Measurements from ENCODE around the gene SLC2A5.
A peak's percentile ranks its signal among the peaks of the same experiment; 100 is the strongest.

The SLC2A5 gene

DNA sequence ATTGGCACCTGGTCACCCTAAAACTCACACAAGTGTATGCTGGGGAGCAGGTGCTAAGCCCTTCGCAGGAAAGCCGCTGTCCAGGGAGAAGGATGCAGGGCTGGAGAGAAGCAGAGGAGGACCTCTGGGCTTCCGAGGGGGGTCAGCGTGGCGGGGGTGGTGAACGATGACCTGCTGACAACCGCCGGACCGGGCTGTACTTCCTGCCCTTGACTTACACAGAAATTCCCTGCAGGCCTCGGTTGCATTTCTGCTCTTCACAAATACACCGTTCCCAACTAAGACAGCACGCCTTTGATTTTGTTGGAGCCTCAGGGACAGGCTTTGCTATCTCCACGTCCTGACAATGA lies 80.8 kb downstream of the SLC2A5 start:
- H3K18ac ChIP-seq (ENCODE audit: low read depth in 1 of 2, low read length in 2 of 2) = no peak overlapping the region
- peaks cover 6% of the 10 kb centered on the region for H3K4me1 ChIP-seq (ENCODE audit: control insufficient read depth, insufficient read depth, low read depth, low read length)
- H3K9me3 ChIP-seq (ENCODE audit: control insufficient read depth, low read length) = no peaks in the 10 kb centered on the region
- no peak overlapping the region for H3K9ac ChIP-seq (ENCODE audit: low read length)
- H4K91ac ChIP-seq (ENCODE audit: low read length) = no peak overlapping the region
- no peaks in the 10 kb centered on the region for H3K27me3 ChIP-seq (ENCODE audit: control insufficient read depth in 1 of 2, insufficient read depth in 1 of 2, low read length in 2 of 2)
- no peak overlapping the region for H3K4me3 ChIP-seq (ENCODE audit: insufficient read depth in 1 of 2, low read depth in 1 of 2, low read length in 2 of 2)
- no peak overlapping the region for H2BK12ac ChIP-seq (ENCODE audit: low read length in 2 of 2)
- no peak for DNase-seq
- H3K4ac ChIP-seq (ENCODE audit: low read depth in 1 of 2, low read length in 2 of 2) = no peak overlapping the region
- H2BK15ac ChIP-seq (ENCODE audit: low read depth, poor library complexity, severe bottlenecking) = no peak overlapping the region
- H3K36me3 ChIP-seq (ENCODE audit: control insufficient read depth in 1 of 2, insufficient read depth in 2 of 2, low read depth in 1 of 2, low read length in 2 of 2) = no peaks in the 10 kb centered on the region
- H3K14ac ChIP-seq (ENCODE audit: low read length in 2 of 2) = no peak overlapping the region
- no peak overlapping the region for H2AFZ ChIP-seq (ENCODE audit: low read depth, low read length)
- H4K8ac ChIP-seq (ENCODE audit: low read length) = no peak overlapping the region
- H2BK5ac ChIP-seq (ENCODE audit: low read depth, low read length, poor library complexity, severe bottlenecking) = no peak overlapping the region
- no peak overlapping the region for H3K27ac ChIP-seq (ENCODE audit: low read length, poor library complexity, severe bottlenecking)
- no peak overlapping the region for H2AK5ac ChIP-seq (ENCODE audit: low read length, severe bottlenecking)
- H3K79me1 ChIP-seq (replicated peaks; ENCODE audit: low read length, poor library complexity, severe bottlenecking) = no peaks in the 10 kb centered on the region
- no peak overlapping the region for H2BK120ac ChIP-seq (ENCODE audit: low read depth, low read length)
- no peak overlapping the region for H3K4me2 ChIP-seq (ENCODE audit: low read length, poor library complexity, severe bottlenecking)
- no peak overlapping the region for H3K23ac ChIP-seq (ENCODE audit: low read length in 2 of 2)
- WGBS = 83% methylated on average over 13 of the region's 13 CpGs

DNA sequence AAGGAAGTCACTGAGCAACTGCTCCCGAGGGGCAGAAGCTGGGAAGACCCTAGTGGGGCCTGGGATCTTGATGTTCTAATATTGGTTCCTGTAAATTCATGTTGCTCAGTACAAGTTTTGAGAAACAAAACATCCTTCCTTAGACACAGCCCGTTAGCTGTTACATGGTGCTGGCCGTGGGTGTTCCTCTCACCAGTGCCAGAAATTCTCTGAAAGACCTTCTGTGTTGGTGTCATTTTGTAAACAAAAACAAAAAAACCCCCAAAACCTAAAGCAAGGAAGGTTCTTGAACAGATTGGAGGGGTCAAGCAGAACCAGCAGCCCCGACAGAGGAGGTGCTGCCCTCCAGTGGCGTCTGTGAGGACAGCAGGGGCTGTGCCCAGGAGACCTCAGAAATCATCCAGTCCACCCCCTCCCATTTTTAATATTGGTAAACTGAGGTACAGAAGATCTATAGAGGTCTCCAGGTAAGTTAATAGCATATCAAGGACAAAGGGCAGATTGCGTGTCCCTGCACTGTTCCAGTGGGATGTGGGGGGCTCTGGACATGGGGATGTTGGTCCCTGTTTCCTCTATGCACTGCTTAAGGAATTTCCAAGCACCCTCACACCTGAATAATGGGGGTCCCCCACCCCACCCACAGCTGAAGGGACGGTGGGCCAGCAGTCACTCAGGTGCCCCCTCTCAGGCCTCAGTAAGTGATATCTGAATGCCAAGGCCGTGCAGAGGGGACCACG lies 81.4 kb downstream of the SLC2A5 start:
- H2BK15ac ChIP-seq (ENCODE audit: low read depth, poor library complexity, severe bottlenecking) = no peak overlapping the region
- H3K79me1 ChIP-seq (replicated peaks; ENCODE audit: low read length, poor library complexity, severe bottlenecking) = no peaks in the 10 kb centered on the region
- no peak overlapping the region for H3K14ac ChIP-seq (ENCODE audit: low read length in 2 of 2)
- peak; percentile 53 for DNase-seq
- H2AFZ ChIP-seq (ENCODE audit: low read depth, low read length) = peak overlapping the region; percentile 48
- no peak overlapping the region for H4K91ac ChIP-seq (ENCODE audit: low read length)
- H3K4me1 ChIP-seq (ENCODE audit: control insufficient read depth, insufficient read depth, low read depth, low read length) = peaks cover 6% of the 10 kb centered on the region
- H3K18ac ChIP-seq (ENCODE audit: low read depth in 1 of 2, low read length in 2 of 2) = peak overlapping the region in 1 of 2 experiments; percentile 58
- H3K4ac ChIP-seq (ENCODE audit: low read depth in 1 of 2, low read length in 2 of 2) = peak overlapping the region in 1 of 2 experiments; percentile 13
- H3K9ac ChIP-seq (ENCODE audit: low read length) = peak overlapping the region; percentile 6
- H3K9me3 ChIP-seq (ENCODE audit: control insufficient read depth, low read length) = no peaks in the 10 kb centered on the region
- H2BK12ac ChIP-seq (ENCODE audit: low read length in 2 of 2) = peak overlapping the region in 1 of 2 experiments; percentile 5
- H3K4me2 ChIP-seq (ENCODE audit: low read length, poor library complexity, severe bottlenecking) = no peak overlapping the region
- H3K27me3 ChIP-seq (ENCODE audit: control insufficient read depth in 1 of 2, insufficient read depth in 1 of 2, low read length in 2 of 2) = no peaks in the 10 kb centered on the region
- no peak overlapping the region for H3K23ac ChIP-seq (ENCODE audit: low read length in 2 of 2)
- H3K4me3 ChIP-seq (ENCODE audit: insufficient read depth in 1 of 2, low read depth in 1 of 2, low read length in 2 of 2) = no peak overlapping the region
- no peak overlapping the region for H2AK5ac ChIP-seq (ENCODE audit: low read length, severe bottlenecking)
- H2BK120ac ChIP-seq (ENCODE audit: low read depth, low read length) = no peak overlapping the region
- 36% methylated on average over 7 of the region's 9 CpGs for WGBS
- no peak overlapping the region for H3K27ac ChIP-seq (ENCODE audit: low read length, poor library complexity, severe bottlenecking)
- no peaks in the 10 kb centered on the region for H3K36me3 ChIP-seq (ENCODE audit: control insufficient read depth in 1 of 2, insufficient read depth in 2 of 2, low read depth in 1 of 2, low read length in 2 of 2)
- H4K8ac ChIP-seq (ENCODE audit: low read length) = peak overlapping the region; percentile 52
- no peak overlapping the region for H2BK5ac ChIP-seq (ENCODE audit: low read depth, low read length, poor library complexity, severe bottlenecking)

DNA sequence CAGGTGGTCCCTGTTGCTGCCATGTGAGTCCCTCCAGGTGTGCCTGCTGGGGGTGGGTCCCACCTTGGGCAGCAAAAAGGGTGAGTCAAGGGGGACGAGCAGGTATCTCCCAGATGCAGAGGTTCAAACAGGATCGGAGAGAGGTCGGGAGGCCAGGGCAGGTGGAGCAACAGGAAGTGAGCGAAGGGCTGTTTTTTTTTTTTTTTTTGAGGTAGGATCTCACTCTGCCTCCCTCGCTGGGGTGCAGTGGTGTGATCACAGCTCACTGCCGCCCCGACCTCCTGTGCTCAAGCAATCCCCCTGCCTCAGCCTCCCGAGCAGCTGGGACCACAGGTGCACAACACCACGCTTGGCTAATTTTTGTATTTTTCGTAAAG lies 82.6 kb downstream of the SLC2A5 start:
- Histone ChIP-seq H3K9me3 (ENCODE audit: control insufficient read depth, low read length) (no peaks in the 10 kb centered on the region), H3K27ac (ENCODE audit: low read length, poor library complexity, severe bottlenecking) (no peak overlapping the region)

DNA sequence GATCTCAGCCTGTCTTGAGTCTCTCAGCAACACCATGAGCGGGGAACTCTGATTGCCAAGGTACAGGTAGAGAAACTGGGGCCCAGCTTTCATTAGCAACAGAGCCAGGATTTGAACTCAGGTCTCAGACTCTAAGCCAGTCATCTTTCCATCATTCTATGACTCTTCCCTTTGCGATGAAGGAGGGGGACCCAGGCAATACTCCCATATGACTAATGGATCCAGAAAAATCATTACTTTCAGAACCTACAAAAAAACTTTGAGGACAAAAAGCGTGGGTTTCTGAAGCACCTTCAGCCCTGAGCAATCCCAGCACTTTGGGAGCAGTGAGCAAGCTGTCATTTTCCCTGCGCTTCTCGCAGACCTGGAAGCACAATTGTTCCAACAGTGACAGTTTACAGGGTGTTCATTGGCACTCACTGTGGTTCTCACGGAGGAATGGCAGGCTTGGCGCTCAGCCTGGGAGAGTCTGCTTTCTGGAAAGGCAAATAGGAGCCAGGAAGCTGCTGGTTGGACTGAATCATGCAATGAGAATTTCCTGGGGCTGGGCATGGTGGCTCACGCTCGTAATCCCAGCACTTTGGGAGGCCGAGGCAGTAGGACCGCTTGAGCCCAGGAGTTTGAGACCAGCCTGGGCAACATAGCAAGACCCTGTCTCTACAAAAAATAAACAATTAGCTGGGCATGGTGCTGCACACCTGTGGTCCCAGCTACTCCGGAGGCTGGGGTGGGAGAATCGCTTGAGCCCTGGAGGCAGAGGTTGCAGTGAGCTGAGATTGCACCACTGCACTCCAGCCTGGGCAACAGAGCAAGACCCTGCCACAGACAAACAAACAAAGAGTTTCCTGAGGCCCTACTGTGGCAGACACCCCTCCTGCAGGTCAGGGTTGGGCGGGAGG lies 83.3 kb downstream of the SLC2A5 start:
- peak; percentile 91 for DNase-seq
- no peak overlapping the region for H2BK5ac ChIP-seq (ENCODE audit: low read depth, low read length, poor library complexity, severe bottlenecking)
- 58% methylated on average over 14 of the region's 14 CpGs for WGBS

More for the DNA sequence above, 82.6 kb downstream of the SLC2A5 start:
- Histone ChIP-seq H2AK5ac (ENCODE audit: low read length, severe bottlenecking) (no peak overlapping the region), H2AFZ (ENCODE audit: low read depth, low read length) (no peak overlapping the region), H3K14ac (ENCODE audit: low read length in 2 of 2) (no peak overlapping the region), H3K4me3 (ENCODE audit: insufficient read depth in 1 of 2, low read depth in 1 of 2, low read length in 2 of 2) (no peak overlapping the region), H3K79me1 (replicated peaks; ENCODE audit: low read length, poor library complexity, severe bottlenecking) (no peaks in the 10 kb centered on the region), H3K18ac (ENCODE audit: low read depth in 1 of 2, low read length in 2 of 2) (peak overlapping the region in 1 of 2 experiments; percentile 79), H3K36me3 (ENCODE audit: control insufficient read depth in 1 of 2, insufficient read depth in 2 of 2, low read depth in 1 of 2, low read length in 2 of 2) (no peaks in the 10 kb centered on the region), H2BK12ac (ENCODE audit: low read length in 2 of 2) (peak overlapping the region in 1 of 2 experiments; percentile 72), H2BK15ac (ENCODE audit: low read depth, poor library complexity, severe bottlenecking) (peak overlapping the region; percentile 30), H3K23ac (ENCODE audit: low read length in 2 of 2) (no peak overlapping the region), H2BK120ac (ENCODE audit: low read depth, low read length) (no peak overlapping the region), H3K4ac (ENCODE audit: low read depth in 1 of 2, low read length in 2 of 2) (no peak overlapping the region), H3K27me3 (ENCODE audit: control insufficient read depth in 1 of 2, insufficient read depth in 1 of 2, low read length in 2 of 2) (no peaks in the 10 kb centered on the region), H3K4me2 (ENCODE audit: low read length, poor library complexity, severe bottlenecking) (no peak overlapping the region), H3K9ac (ENCODE audit: low read length) (no peak overlapping the region), H3K4me1 (ENCODE audit: control insufficient read depth, insufficient read depth, low read depth, low read length) (peaks cover 6% of the 10 kb centered on the region), H4K91ac (ENCODE audit: low read length) (no peak overlapping the region), H2BK5ac (ENCODE audit: low read depth, low read length, poor library complexity, severe bottlenecking) (no peak overlapping the region), H4K8ac (ENCODE audit: low read length) (peak overlapping the region; percentile 51)
- 95% methylated on average over 10 of the region's 10 CpGs for WGBS
- DNase-seq = no peak

More for the DNA sequence above, 83.3 kb downstream of the SLC2A5 start:
- peak overlapping the region in 1 of 2 experiments; percentile 72 for H2BK12ac ChIP-seq (ENCODE audit: low read length in 2 of 2)
- H3K9me3 ChIP-seq (ENCODE audit: control insufficient read depth, low read length) = no peaks in the 10 kb centered on the region
- H3K4me1 ChIP-seq (ENCODE audit: control insufficient read depth, insufficient read depth, low read depth, low read length) = peaks cover 6% of the 10 kb centered on the region
- no peak overlapping the region for H3K4ac ChIP-seq (ENCODE audit: low read depth in 1 of 2, low read length in 2 of 2)
- H3K27ac ChIP-seq (ENCODE audit: low read length, poor library complexity, severe bottlenecking) = peak overlapping the region; percentile 27
- H2BK15ac ChIP-seq (ENCODE audit: low read depth, poor library complexity, severe bottlenecking) = peak overlapping the region; percentile 30
- H3K27me3 ChIP-seq (ENCODE audit: control insufficient read depth in 1 of 2, insufficient read depth in 1 of 2, low read length in 2 of 2) = no peaks in the 10 kb centered on the region
- H3K14ac ChIP-seq (ENCODE audit: low read length in 2 of 2) = no peak overlapping the region
- H3K23ac ChIP-seq (ENCODE audit: low read length in 2 of 2) = no peak overlapping the region
- H3K4me3 ChIP-seq (ENCODE audit: insufficient read depth in 1 of 2, low read depth in 1 of 2, low read length in 2 of 2) = no peak overlapping the region
- H3K79me1 ChIP-seq (replicated peaks; ENCODE audit: low read length, poor library complexity, severe bottlenecking) = no peaks in the 10 kb centered on the region
- no peak overlapping the region for H4K91ac ChIP-seq (ENCODE audit: low read length)
- H4K8ac ChIP-seq (ENCODE audit: low read length) = peak overlapping the region; percentile 51
- H2BK120ac ChIP-seq (ENCODE audit: low read depth, low read length) = no peak overlapping the region
- H3K36me3 ChIP-seq (ENCODE audit: control insufficient read depth in 1 of 2, insufficient read depth in 2 of 2, low read depth in 1 of 2, low read length in 2 of 2) = no peaks in the 10 kb centered on the region
- H2AFZ ChIP-seq (ENCODE audit: low read depth, low read length) = peak overlapping the region; percentile 43
- H3K9ac ChIP-seq (ENCODE audit: low read length) = peak overlapping the region; percentile 13
- H3K4me2 ChIP-seq (ENCODE audit: low read length, poor library complexity, severe bottlenecking) = no peak overlapping the region
- H3K18ac ChIP-seq (ENCODE audit: low read depth in 1 of 2, low read length in 2 of 2) = peak overlapping the region in 1 of 2 experiments; percentile 79
- H2AK5ac ChIP-seq (ENCODE audit: low read length, severe bottlenecking) = no peak overlapping the region
